HCT116 (cell line): ENCODE measurements around the gene TBX15. TPM values are rescaled to one million over a fixed set of nuclear protein-coding genes. Genes with fewer than 3 reads are reported as not detected.

Experiments
- ATAC-seq: fragments of 200-7000 bp; cut with Tn5 transposase; 2 replicates; pipeline ENCODE4 v1.9.1; 2020; ENCODE audit warnings: mild to moderate bottlenecking, moderate library complexity
- BruUV-seq: library from RNA; stranded (reverse); fragments of 400-500 nt; replicated peaks from 2 replicates; lab custom pipeline; 2021; lab: Mats Ljungman, UMichigan
- CTCF ChIA-PET: fragments of 300-600 bp; sonication (Branson Sonifier 250); formaldehyde crosslinking; loops from one replicate; lab custom pipeline; 2021; ENCODE audit warnings: antibody characterized with exemption; lab: Charles Lee
- POLR2A ChIA-PET: fragments of 300-600, 350-600 bp; sonication (Branson Sonifier 250); formaldehyde crosslinking; loops from one replicate; lab custom pipeline; 2021; ENCODE audit warnings: antibody characterized with exemption; lab: Charles Lee
- RAD21 ChIA-PET, 2 experiments: fragments of 300-600 bp; sonication (Branson Sonifier 250); formaldehyde crosslinking; loops; one replicate each; lab custom pipeline; 2023; ENCODE audit warnings: low total read pairs in 2 of 2; ENCODE audit not compliant: uncharacterized antibody in 2 of 2, unreplicated experiment in 2 of 2, low non-redundant PET in 1 of 2; lab: Charles Lee
- DNase-seq: peaks from one replicate; pipeline ENCODE4 v3.0.0-alpha.2; 2010; ENCODE audit warnings: low read depth, low spot score
- H2AFZ ChIP-seq: fragments of 200-600 bp; shearing (Covaris generic), sonication (generic); 2 replicates; pipeline ENCODE4 v1.6.1; 2017; ENCODE audit warnings: low read depth, mixed run types, mixed read lengths, antibody characterized with exemption, low read length; ENCODE audit not compliant: poor library complexity, severe bottlenecking
- H3K27ac ChIP-seq: 2 replicates; pipeline ENCODE4 v1.5.1; 2012; ENCODE audit warnings: low read depth, low read length
- H3K27me3 ChIP-seq: fragments of 200-600 bp; sonication (generic); 2 replicates; pipeline ENCODE4 v1.6.1; 2016; ENCODE audit warnings: mixed run types, low read length, mixed read lengths; ENCODE audit not compliant: insufficient read depth
- H3K36me3 ChIP-seq, 2 experiments: fragments of 200-500 bp in 1 of 2; fragments of 200-600 bp in 1 of 2; sonication (Bioruptor generic) in 1 of 2; sonication (generic) in 1 of 2; 2 replicates each; pipeline versions ENCODE4 v1.5.1 to v1.6.1; 2014 to 2016; ENCODE audit warnings: low read length in 2 of 2, inconsistent platforms in 1 of 2, mixed read lengths in 1 of 2, mixed run types in 1 of 2; ENCODE audit not compliant: insufficient read depth in 2 of 2, control insufficient read depth in 1 of 2
- H3K4me1 ChIP-seq, 2 experiments: fragments of 200-600 bp in 1 of 2; sonication (generic) in 1 of 2; 2 replicates each; pipeline versions ENCODE4 v1.5.1 to v1.6.1; 2012 to 2017; ENCODE audit warnings: low read length in 2 of 2, inconsistent platforms in 1 of 2, mild to moderate bottlenecking in 1 of 2, mixed read lengths in 1 of 2, mixed run types in 1 of 2, moderate library complexity in 1 of 2; ENCODE audit not compliant: insufficient read depth in 2 of 2, control insufficient read depth in 1 of 2
- H3K4me2 ChIP-seq: fragments of 200-600 bp; sonication (generic); 2 replicates; pipeline ENCODE4 v1.6.1; 2017; ENCODE audit warnings: mixed run types, low read length, mixed read lengths
- H3K4me3 ChIP-seq, 2 experiments: fragments of 200-600 bp in 1 of 2; sonication (generic) in 1 of 2; replicated peaks in 1 of 2; 2 replicates each; pipeline ENCODE4 v1.5.1; 2011 to 2016; ENCODE audit warnings: low read length in 2 of 2, control low read depth in 1 of 2, low read depth in 1 of 2, mild to moderate bottlenecking in 1 of 2, mixed read lengths in 1 of 2, mixed run types in 1 of 2
- H3K79me2 ChIP-seq: fragments of 200-600 bp; sonication (generic); 2 replicates; pipeline ENCODE4 v1.6.1; 2017; ENCODE audit warnings: mild to moderate bottlenecking, mixed run types, low read length, moderate library complexity, mixed read lengths; ENCODE audit not compliant: insufficient read depth
- H3K9ac ChIP-seq: fragments of 200-600 bp; sonication (generic); 2 replicates; pipeline ENCODE4 v1.6.1; 2016; ENCODE audit warnings: low read length, mixed read lengths
- H3K9me2 ChIP-seq: fragments of 200-600 bp; sonication (generic), shearing (Covaris generic); 2 replicates; pipeline ENCODE4 v1.6.1; 2017; ENCODE audit warnings: mixed run types, mild to moderate bottlenecking, moderate library complexity; ENCODE audit not compliant: insufficient read depth
- H3K9me3 ChIP-seq, 2 experiments: fragments of 200-500 bp in 1 of 2; fragments of 200-600 bp in 1 of 2; sonication (Bioruptor generic) in 1 of 2; sonication (generic) in 1 of 2; 2 replicates each; pipeline ENCODE4 v1.6.1; 2014 to 2017; ENCODE audit warnings: low read length in 2 of 2, mixed read lengths in 2 of 2, inconsistent platforms in 1 of 2, low read depth in 1 of 2, mild to moderate bottlenecking in 1 of 2, mixed run types in 1 of 2, moderate library complexity in 1 of 2; ENCODE audit not compliant: control insufficient read depth in 1 of 2, insufficient read depth in 1 of 2
- H4K20me1 ChIP-seq: fragments of 200-600 bp; sonication (generic), shearing (Covaris generic); 2 replicates; pipeline ENCODE4 v1.6.1; 2017; ENCODE audit warnings: mixed run types, mild to moderate bottlenecking, moderate library complexity; ENCODE audit not compliant: insufficient read depth
- ELF1 ChIP-seq: IDR thresholded peaks from 2 replicates; pipeline ENCODE4 v1.6.1; 2012; ENCODE audit warnings: low read depth, borderline replicate concordance
- EZH2phosphoT487 ChIP-seq: fragments of 200-600 bp; IDR thresholded peaks from 2 replicates; pipeline ENCODE4 v1.6.1; 2018; ENCODE audit warnings: antibody characterized with exemption, borderline replicate concordance
- JUND ChIP-seq: IDR thresholded peaks from 2 replicates; pipeline ENCODE4 v1.6.1; 2012
- MAX ChIP-seq: IDR thresholded peaks from 2 replicates; pipeline ENCODE4 v1.6.1; 2012
- REST ChIP-seq: IDR thresholded peaks from 2 replicates; pipeline ENCODE4 v1.6.1; 2012; ENCODE audit warnings: low read depth
- SIN3A ChIP-seq: IDR thresholded peaks from 2 replicates; pipeline ENCODE4 v1.6.1; 2012; ENCODE audit warnings: low read depth
- intact Hi-C: fragments of 100-400 bp; cut with micrococcal nuclease; formaldehyde crosslinking; loops from 2 replicates; pipeline ENCODE4 v1.10.0; 2022
- total RNA-seq: library from RNA; stranded (reverse); gene quantifications from one replicate; pipeline ENCODE4 v1.2.1, GENCODE V29; 2021; ENCODE audit not compliant: unreplicated experiment

TBX15 gene
- total RNA-seq, 1 experiment from 2014 or later: not detected

GRCh38 chr1:118878661-118879060 lies 109.5 kb downstream of the TBX15 start:
- DNase-seq (no peak), ATAC-seq (no peak)
- H4K20me1 ChIP-seq: no peaks in the 10 kb centered on the region
- RAD21 ChIA-PET: no interaction called here
- H3K36me3 ChIP-seq: no peaks in the 10 kb centered on the region
- no peak overlapping the region for H3K9ac ChIP-seq
- H3K9me2 ChIP-seq: no peaks in the 10 kb centered on the region
- no TSS peak for BruUV-seq
- H3K4me1 ChIP-seq: no peaks in the 10 kb centered on the region
- no peaks in the 10 kb centered on the region for H3K9me3 ChIP-seq
- CTCF ChIA-PET: no interaction called here
- intact Hi-C loops: no loop called here
- H3K27ac ChIP-seq: no peak overlapping the region
- no peak overlapping the region for H3K4me2 ChIP-seq
- no peak overlapping the region for H2AFZ ChIP-seq
- POLR2A ChIA-PET: no interaction called here
- no peaks in the 10 kb centered on the region for H3K79me2 ChIP-seq
- no peak overlapping the region for H3K4me3 ChIP-seq
- no peaks in the 10 kb centered on the region for H3K27me3 ChIP-seq
- TF ChIP-seq EZH2phosphoT487 (no peak), MAX (no peak), REST (no peak), SIN3A (no peak), JUND (no peak), ELF1 (no peak)
